NCI-H446 treated with DMSO at 0.1 percent for 48 hours (cell line): ENCODE results near the gene IL1RAP.

Experiments used
- DNase-seq: peaks from one replicate; lab custom pipeline; 2025; lab: John Stamatoyannopoulos, UW

IL1RAP gene

GRCh38 chr3:190615060-190615384, 101.1 kb downstream of the IL1RAP start:
- DNase-seq: no peak

- DNase-seq: no peak
These were observed 101.7 kb downstream of the IL1RAP start for GRCh38 chr3:190615607-190616006.

- no peak for DNase-seq
These were observed 102.8 kb downstream of the IL1RAP start for GRCh38 chr3:190616637-190617036.

GRCh38 chr3:190617185-190617584, 103.3 kb downstream of the IL1RAP start:
- DNase-seq: no peak

GRCh38 chr3:190618330-190619030, 104.6 kb downstream of the IL1RAP start:
- no peak for DNase-seq

GRCh38 chr3:190619353-190619752, 105.5 kb downstream of the IL1RAP start:
- DNase-seq: no peak

- DNase-seq: no peak
These were observed 105.9 kb downstream of the IL1RAP start for GRCh38 chr3:190619761-190620160.

GRCh38 chr3:190620886-190621608, 107.2 kb downstream of the IL1RAP start:
- DNase-seq: no peak

GRCh38 chr3:190621927-190622326, 108.0 kb downstream of the IL1RAP start:
- DNase-seq: no peak

GRCh38 chr3:190624282-190624681, 110.4 kb downstream of the IL1RAP start:
- no peak for DNase-seq

GRCh38 chr3:190626951-190627620, 113.2 kb downstream of the IL1RAP start:
- no peak for DNase-seq

- no peak for DNase-seq
These were observed 115.2 kb downstream of the IL1RAP start for GRCh38 chr3:190629088-190629487.

GRCh38 chr3:190631295-190631694, 117.4 kb downstream of the IL1RAP start:
- DNase-seq: no peak

- DNase-seq: no peak
These were observed 127.7 kb downstream of the IL1RAP start for GRCh38 chr3:190641564-190641963.

GRCh38 chr3:190642016-190642415, 128.1 kb downstream of the IL1RAP start:
- no peak for DNase-seq

- DNase-seq: no peak
These were observed 130.2 kb downstream of the IL1RAP start for GRCh38 chr3:190644035-190644434.

GRCh38 chr3:190644766-190645165, 130.9 kb downstream of the IL1RAP start:
- no peak for DNase-seq

GRCh38 chr3:190645932-190646460, 132.1 kb downstream of the IL1RAP start:
- DNase-seq: no peak

GRCh38 chr3:190646996-190647395, 133.1 kb downstream of the IL1RAP start:
- DNase-seq: no peak

GRCh38 chr3:190655933-190656332, 142.0 kb downstream of the IL1RAP start:
- no peak for DNase-seq

GRCh38 chr3:190658106-190658505, 144.2 kb downstream of the IL1RAP start:
- DNase-seq: no peak

- DNase-seq: no peak
These were observed 152.9 kb downstream of the IL1RAP start for GRCh38 chr3:190666821-190667220.

GRCh38 chr3:190671658-190672057, 157.8 kb downstream of the IL1RAP start:
- DNase-seq: no peak
